Stimulated activated CD4-positive, alpha-beta T cell treated with anti-CD3 and anti-CD28 coated beads, Interleukin-1b, Interleukin-23, amount 100 ng/mL, for 1 hour (primary cell): ENCODE measurements around the gene ADAM10.
"Not testable (repeated sequence)": the region's sequence is repeated elsewhere in the genome, so short reads cannot be mapped to it uniquely, and the experiment has no call there.

Source experiments
- DNase-seq, 2 donors: peaks; one replicate each; pipeline ENCODE4 v3.0.0-alpha.2; 2020; ENCODE audit warnings: low read depth in 2 of 2

ADAM10 gene, protein sequence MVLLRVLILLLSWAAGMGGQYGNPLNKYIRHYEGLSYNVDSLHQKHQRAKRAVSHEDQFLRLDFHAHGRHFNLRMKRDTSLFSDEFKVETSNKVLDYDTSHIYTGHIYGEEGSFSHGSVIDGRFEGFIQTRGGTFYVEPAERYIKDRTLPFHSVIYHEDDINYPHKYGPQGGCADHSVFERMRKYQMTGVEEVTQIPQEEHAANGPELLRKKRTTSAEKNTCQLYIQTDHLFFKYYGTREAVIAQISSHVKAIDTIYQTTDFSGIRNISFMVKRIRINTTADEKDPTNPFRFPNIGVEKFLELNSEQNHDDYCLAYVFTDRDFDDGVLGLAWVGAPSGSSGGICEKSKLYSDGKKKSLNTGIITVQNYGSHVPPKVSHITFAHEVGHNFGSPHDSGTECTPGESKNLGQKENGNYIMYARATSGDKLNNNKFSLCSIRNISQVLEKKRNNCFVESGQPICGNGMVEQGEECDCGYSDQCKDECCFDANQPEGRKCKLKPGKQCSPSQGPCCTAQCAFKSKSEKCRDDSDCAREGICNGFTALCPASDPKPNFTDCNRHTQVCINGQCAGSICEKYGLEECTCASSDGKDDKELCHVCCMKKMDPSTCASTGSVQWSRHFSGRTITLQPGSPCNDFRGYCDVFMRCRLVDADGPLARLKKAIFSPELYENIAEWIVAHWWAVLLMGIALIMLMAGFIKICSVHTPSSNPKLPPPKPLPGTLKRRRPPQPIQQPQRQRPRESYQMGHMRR

DNA sequence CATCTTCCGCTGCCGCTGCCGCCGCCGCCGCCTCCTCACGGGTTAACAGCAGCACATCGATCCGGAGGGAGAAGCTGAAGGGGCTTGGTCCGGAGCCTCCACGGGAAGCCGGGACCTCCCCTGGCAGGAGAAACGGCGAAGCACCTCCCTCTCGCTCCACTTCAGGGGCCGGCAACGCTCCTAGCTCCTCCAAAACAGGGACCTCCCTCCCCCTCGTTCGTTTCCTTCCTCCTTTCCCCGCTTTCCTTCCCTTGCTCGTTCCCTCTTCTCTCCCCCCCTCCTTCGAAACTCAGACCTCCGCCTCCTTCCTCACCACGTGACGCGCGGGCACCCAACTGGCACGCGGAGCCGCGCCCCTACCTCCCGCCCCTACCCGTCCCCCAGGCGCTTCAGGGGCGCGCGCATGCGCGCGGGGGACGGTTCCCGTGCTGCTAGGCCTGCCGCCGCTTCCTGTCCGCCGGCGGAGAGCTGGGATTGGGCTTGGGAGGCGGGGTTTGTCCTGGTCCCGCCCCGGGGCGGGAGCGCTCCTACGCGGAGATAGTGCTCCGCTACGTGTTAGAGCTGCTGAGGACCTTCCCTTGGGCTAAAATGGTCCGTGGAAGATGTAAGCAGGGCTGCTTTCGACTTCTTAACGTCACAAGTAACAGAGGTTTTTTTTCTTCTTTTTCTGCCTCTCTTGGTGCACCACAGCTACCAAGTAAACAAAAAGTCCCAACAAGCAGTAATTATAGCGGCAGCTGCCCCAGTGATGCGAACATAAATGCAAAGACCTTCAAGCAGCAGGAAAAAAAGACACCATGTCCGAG is at the start of gene ADAM10:
Gene ADAM10, minus strand, starts transcription at position 176 of the 806 bp plus-strand sequence. Its CDS starts 173 bp downstream, at position 3.
- peak; percentile 98 to 99 for DNase-seq

DNA sequence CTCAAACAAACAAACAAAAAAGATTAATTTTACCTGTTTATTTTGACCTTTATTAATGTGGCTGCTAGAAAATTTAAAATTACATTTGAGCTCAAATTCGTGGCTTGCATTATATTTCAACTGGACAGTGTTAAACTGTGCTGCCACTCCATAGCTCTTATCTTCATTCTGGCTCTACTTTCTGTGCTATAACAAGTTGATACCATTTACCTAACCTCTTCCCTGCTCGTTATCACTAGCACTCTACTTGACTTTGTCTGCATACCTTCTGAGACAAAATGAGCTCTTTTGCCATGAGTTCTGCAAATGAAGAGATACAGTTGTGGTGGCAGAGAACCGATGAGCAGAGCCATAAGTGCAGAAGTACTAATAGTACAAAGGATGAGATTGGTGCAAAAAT is 48.0 kb upstream of the ADAM10 start:
- no peak for DNase-seq

DNA sequence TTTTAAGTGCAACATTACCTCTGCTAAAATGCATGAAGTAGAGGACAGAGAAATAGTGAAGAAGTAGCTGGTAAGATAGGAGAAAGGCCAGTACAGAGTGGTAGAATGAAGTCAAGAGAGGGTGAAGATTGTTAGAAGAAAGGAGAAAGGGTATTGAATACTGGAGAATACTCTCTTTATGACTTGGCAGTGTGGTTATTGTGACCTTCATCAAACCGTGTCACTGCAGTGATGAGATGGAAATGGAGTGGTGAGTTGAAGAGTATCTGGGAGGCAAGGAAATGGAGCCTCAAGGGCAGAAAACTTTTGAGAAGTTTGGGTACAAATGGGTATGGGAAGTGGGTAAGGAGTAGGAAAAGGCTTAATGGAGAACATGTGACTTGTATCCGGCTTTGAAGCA is 46.3 kb upstream of the ADAM10 start:
- no peak for DNase-seq

DNA sequence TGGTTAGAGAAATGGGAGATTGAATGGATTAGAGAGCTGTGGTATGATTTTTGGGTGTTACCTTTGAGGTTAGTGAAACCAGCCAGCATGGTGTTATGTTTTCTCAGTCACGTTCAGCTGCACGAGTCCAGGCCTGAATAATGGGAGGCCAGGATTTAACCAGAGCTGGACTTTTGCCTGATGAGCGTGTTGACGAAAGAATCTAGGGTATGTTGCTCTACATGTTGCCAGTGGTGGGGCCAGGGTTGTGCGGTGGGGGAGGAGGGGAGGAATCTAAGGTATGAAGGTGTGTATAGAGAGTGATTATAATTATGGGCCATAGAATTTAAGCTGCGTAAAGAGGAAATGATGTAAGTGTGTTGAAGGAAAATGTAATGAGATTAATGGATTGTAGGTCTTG is 44.4 kb upstream of the ADAM10 start:
- no peak for DNase-seq

DNA sequence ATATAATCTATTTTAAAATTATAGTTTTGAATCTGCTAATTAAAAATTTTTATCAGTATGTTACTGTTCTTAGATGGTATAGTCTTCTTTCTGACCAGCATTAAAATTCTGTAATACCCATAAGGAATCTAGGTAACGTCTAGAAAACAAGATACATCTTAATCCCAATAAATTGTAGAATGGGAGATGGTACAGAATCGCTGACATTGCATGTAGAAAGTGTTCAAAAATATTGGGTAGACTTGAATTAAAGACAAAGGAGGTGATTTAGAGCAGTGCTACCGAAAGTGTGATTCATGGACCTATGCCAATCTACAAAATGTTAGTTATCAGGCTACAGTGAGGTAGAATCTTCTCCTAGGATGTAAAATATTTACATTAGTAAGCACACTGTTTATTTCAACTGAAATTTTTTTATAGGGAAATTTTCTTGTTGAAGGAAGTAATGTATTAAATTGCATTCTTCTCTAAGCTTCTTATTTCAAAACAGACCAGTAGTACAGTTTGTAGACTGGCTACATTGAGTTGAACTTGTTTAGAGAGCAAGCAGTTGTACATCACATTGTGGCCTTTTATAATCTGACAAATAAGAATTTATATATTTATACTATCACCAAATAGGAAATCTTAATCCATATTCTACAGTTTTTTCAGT is 38.7 kb upstream of the ADAM10 start:
- DNase-seq: no peak

DNA sequence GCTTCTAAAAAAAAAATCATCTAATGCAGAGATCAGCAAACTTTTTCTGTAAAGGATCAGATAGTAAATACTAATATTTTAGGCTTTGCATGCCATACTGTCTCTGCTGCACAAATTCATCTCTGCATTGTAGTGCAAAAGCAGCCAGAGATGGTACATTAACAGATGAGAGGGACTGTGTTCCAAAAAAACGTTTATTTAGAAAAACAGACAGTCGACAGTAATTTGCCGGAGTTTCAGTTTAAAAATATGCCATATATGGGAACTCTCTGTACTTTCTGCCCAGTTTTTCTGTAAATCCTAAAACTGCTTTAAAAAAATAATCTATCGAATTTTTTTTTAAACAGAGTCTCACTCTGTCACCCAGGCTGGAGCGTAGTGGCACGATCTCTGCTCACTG is 35.8 kb upstream of the ADAM10 start:
- no peak for DNase-seq

DNA sequence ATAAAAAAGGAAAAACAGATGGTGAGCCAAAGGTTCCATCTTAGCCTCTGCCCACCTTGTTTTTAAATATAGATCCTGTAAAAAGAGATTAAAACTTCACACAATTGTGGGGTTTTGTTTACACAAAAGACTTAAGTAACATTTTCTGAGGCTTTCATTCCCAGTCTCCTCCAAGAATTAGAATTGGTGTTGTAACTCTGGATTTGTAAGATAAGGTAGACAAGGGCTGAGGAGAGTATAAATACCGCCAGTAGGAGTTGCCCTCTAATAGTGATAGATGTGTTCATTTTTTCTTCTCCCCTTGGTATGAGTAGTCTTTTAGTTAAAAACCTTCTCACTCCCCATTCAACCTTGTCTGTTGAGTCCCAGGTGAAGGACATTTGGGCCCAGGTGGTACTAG is 30.0 kb upstream of the ADAM10 start:
- DNase-seq: no peak

DNA sequence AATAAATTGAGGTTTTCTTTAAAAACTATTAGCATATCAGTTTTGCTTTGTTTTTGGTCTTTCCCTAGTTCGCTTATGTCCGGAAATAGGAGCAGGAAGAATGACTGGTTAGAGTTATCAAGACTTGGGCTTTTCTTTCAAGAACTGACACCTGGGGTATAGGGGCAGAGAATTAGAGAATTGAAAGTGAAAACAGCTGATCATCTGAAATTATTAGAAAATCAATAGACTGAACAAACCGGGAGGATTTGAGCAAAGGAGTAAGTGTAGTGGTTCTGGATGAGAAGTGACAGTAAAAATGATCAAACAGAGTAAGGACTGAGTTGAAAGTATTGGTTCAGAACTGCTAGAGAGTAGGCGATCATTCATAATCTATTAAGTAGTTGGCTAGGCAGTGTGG is 27.6 kb upstream of the ADAM10 start:
- no peak for DNase-seq

DNA sequence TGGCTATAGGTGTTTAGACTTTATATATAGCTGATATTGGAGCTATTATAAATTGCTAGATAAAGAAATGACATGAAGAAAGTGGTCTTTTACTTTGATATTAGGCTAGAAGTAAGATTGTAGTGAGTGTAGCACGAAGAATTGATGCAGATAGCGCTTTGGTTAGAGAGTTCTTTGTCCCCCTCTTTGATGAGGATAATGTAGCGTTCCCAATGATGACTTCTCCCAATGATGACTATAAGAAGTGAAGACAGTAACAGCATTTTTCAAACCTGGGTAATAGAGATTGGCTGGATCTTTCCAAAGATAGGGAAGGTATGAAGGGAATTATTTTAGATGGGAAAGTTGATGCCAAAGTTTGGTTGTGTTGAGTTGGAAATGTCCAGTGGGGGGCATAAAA is 25.9 kb upstream of the ADAM10 start:
- DNase-seq: no peak

DNA sequence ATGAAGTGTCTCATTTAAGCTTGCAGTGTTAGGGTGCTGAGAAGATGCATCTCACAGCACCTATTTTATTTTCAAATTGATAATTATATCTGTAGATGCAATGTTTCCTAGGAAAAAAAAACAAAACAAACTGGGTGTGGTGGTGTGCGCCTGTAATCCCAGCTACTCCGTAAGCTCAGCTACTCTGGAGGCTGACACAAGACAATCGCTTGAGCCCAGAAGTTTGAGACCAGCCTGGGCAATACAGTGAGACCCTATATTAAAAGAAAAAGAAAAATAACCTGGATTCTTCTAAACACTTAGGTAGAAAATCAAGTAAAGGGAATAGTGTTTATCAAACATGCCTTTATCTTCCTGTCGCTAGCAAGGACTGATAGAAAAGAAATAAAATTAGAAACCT is 23.5 kb upstream of the ADAM10 start:
- DNase-seq: no peak

DNA sequence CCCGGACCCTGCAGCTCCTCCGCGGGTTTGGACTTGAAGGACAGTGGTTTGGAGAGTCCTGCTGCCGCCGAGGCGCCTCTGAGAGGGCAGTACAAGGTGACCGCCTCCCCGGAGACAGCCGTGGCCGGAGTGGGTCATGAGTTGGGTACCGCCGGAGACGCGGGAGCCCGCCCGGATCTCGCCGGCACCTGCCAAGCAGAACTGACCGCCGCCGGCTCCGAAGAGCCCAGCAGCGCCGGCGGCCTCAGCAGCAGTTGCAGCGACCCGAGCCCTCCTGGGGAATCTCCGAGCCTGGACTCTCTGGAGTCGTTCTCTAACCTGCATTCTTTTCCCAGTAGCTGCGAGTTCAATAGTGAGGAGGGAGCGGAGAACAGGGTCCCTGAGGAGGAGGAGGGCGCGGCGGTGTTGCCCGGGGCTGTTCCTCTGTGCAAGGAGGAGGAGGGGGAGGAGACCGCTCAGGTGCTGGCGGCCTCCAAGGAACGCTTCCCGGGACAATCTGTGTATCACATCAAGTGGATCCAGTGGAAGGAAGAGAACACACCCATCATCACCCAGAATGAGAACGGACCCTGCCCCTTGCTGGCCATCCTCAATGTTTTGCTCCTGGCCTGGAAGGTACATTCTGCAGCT is 22.2 kb upstream of the ADAM10 start:
- no peak for DNase-seq

DNA sequence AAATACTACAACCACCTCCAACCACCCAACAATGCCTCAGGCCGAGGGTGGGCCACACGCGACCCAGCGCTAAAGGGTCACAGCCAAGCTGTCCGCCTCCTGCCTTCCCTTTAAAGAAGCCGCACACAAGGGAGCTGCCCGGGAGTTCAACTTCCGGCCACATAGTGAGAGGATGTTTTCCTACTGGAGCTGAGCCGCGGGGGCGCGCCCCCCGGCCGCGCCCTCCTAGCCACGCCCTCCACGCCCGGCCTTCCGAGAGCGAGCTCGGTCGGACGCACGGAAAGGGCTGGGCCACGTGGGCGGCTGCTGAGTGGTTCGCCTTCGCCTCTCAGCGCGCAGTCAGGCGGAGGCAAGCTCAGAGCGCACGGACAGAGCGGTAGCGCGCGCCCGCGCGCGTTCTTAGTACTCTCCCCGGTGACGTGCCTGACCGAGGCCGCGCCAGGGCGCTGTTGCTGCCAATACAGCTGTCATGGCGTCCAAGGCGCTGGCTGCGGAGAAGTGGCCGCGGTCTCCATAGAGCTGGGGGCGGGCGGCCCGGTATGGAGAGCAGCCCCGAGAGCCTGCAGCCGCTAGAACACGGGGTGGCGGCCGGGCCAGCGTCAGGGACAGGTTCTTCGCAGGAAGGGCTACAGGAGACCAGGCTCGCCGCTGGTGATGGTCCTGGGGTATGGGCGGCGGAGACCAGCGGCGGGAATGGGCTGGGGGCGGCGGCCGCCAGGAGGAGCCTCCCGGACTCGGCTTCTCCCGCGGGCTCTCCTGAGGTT is 21.5 kb upstream of the ADAM10 start, which contains the start of gene MINDY2:
Gene MINDY2, plus strand, starts transcription at position 446 of the 764 bp plus-strand sequence. Its CDS starts 94 bp downstream, at position 540.
- DNase-seq: peak; percentile 73 to 80

DNA sequence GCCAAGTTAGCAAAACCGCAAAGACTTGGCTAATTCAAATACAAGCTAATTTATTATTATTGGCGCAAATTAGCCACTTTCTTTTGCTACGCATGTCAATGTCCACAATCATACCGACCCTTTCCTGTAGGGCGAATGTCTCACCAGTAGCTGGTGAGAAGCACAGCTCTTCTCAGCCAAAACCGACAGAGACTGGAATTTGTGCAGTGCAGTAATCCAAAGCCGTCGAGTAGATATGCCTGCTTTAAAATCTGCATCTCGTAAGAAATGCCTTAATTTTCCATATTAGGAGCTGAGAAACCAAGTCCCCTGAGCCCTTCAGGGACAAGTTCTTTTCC is 21.0 kb upstream of the ADAM10 start:
- DNase-seq: no peak

DNA sequence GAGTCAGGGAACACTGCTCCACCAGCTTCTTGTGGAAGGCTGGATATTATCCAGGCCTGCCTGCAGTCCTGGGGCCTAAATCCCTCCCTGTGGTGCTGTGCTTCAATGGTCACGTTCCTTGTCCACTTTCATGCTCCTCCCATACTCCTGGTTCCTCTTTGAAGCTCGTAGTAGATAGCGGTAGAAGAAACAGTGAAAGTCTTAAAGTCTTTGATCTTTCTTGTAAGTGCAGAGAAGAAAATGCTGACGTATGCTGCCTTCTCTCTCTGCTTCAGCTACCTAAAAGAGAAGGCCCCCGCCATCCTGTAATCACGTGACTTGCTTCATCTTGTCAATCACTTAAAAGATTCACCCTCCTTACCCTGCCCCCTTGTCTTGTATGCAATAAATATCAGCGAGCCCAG is 19.1 kb upstream of the ADAM10 start:
- DNase-seq: not testable (repeated sequence)

DNA sequence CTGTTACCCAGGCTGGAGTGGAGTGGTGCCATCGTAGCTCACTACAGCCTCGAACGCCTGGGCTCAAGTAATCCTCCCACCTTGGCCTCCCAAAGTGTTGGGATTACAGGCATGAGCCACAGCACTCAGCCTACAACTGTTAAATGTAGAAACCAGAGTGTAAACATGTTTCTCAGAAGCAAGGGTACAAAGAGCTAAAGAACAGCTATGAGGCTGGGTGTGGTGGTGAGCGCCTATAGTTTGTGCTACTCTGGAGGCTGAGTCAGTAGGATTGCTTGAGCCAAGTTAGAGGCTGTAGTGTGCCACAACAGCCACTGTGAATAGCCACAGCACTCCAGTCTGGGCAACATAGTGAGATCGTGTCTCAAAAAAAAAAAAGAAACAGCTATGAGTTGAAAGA is 16.8 kb upstream of the ADAM10 start:
- DNase-seq: no peak

DNA sequence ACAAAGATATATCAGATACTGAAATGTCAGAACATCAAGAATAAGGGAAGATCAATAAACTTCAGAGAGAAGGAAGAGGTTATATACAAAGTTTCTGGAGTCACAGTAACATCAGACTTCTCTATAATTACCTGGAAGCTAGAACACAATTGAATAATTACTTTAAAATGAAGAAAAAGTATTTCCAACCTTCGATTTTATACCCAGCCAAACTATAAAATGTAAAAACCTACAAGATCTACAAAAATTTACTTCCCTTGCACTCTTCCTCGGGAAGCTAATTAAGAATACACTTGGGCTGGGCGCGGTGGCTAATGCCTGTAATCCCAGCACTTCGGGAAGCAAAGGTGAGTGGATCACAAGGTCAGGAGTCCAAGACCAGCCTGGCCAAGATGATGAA is 15.0 kb upstream of the ADAM10 start:
- DNase-seq: no peak

DNA sequence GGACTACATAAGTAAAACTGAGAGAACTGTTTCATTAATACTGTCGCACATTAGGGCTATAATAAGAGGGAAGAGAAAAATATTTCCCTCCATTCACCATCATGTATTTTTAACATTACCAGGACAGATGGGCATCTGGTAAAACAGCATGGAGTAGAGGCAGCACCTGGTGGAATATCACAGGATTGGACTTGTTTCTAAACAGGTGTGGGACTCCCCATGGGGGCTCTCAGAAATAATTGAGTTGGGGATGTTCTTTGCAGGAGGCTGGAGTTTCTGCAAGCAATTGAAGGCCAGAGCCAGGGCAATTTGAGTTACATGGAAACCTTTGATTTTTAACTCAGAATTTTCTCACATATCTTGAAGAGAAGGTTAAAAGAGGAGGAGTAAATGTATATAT is 13.2 kb upstream of the ADAM10 start:
- DNase-seq: no peak

DNA sequence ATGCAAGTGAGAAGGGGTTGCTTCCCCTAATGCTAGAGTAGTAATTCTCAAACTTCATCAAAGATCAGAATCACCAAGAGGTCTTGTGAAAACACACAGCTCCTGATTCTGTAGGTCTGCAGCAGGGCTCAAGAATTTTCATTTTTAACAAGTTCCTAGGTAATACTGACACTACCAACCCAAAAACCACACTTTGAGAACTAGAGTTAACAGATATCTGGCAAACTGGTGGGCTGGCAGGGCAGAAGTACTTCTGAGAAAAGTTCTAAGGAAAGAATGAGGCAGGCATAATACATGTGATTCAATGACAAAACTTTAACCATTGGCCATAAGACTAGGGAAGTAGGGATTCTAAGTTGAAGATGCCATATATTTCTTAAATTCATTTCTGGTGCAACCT is 12.8 kb upstream of the ADAM10 start:
- DNase-seq: no peak

DNA sequence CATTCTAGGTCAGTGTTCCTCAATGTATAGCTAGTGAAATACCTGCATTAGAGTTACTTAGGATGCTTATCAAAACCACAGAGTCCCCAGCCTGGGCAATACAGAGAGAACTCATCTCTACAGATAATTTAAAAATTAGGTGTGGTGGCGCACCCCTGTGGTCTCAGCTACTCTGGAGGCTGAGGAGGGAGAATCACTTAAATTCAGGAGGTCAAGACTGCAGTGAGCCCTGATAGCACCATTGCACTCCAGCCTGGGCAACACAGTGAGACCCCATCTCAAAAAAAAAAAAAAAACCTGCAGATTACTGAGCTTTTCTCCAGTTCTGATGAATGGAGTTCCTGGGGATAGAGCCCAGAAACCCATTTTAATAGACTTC is 11.5 kb upstream of the ADAM10 start:
- no peak for DNase-seq

DNA sequence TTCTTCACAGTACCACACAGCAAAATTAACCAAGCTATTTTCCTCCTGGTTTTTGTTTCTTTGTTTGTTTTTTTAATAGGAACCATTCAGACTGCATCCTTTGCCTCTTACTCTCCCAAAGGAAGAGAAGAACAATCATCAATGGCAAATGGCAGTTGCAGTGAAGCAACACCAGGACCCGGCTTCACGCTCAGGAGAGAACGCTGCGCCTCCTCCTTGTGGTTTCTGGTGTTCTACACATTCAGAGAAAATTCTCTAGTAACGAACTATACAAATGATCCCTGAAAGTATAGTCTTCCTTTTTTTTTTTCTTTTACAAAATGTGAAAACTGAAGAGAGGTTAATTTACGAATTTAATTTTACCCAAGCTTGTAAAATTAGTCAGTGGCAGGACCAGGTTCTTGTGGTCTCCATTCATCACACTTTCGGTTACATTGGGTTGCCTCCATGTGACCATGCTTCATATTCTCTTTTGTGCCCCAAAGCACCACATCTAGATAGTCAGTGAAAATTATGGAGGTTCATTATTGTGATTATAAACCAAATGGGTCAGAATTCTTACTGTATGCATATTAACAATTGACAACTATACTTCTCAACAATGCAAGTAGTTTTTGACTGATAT is 11.0 kb upstream of the ADAM10 start:
- DNase-seq: no peak
